IMR-90 (cell line): ENCODE data around the gene SLC39A8. TPM values are rescaled to one million over a fixed set of nuclear protein-coding genes. Genes with fewer than 3 reads are reported as not detected.

ENCODE experiments used
- ATAC-seq: fragments of 200-7000 bp; cut with Tn5 transposase; 2 replicates; pipeline ENCODE4 v1.9.1; 2020; ENCODE audit warnings: low read depth, mild to moderate bottlenecking, moderate library complexity
- BruUV-seq: library from RNA; stranded (reverse); fragments of 400-500 nt; replicated peaks from 2 replicates; lab custom pipeline; 2021; lab: Mats Ljungman, UMichigan
- CTCF ChIA-PET: fragments of 300-600 bp; formaldehyde crosslinking; extraction: SDS; loops from one replicate; lab custom pipeline; 2021; ENCODE audit warnings: antibody characterized with exemption; lab: Yijun Ruan, JAX
- POLR2A ChIA-PET: fragments of 300-600 bp; sonication (Branson Sonifier 250); formaldehyde crosslinking; loops from one replicate; lab custom pipeline; 2022; ENCODE audit warnings: antibody characterized with exemption; ENCODE audit not compliant: unreplicated experiment; lab: Charles Lee
- DNase-seq: peaks from one replicate; pipeline ENCODE4 v3.0.0; 2013
- H2AFZ ChIP-seq: replicated peaks from 2 replicates; pipeline ENCODE3; 2013; ENCODE audit warnings: low read length, mild to moderate bottlenecking; ENCODE audit not compliant: poor library complexity
- H2AK5ac ChIP-seq: 2 replicates; pipeline ENCODE4 v1.6.1; 2013; ENCODE audit warnings: low read depth, low read length, inconsistent platforms
- H2AK9ac ChIP-seq: replicated peaks from 2 replicates; pipeline ENCODE3; 2013; ENCODE audit warnings: mild to moderate bottlenecking, low read depth, low read length, moderate library complexity; ENCODE audit not compliant: poor library complexity
- H2BK120ac ChIP-seq: 2 replicates; pipeline ENCODE4 v1.6.1; 2013; ENCODE audit warnings: low read depth, low read length, inconsistent platforms
- H2BK15ac ChIP-seq: 3 replicates; pipeline ENCODE4 v1.6.1; 2013; ENCODE audit warnings: low read depth, low read length, inconsistent platforms
- H2BK20ac ChIP-seq: 2 replicates; pipeline ENCODE4 v1.6.1; 2013; ENCODE audit warnings: low read depth, mild to moderate bottlenecking, inconsistent platforms, low read length, moderate library complexity
- H2BK5ac ChIP-seq: 2 replicates; pipeline ENCODE4 v1.6.1; 2013; ENCODE audit warnings: mild to moderate bottlenecking, low read depth, low read length, inconsistent platforms; ENCODE audit not compliant: poor library complexity, severe bottlenecking
- H3K14ac ChIP-seq: replicated peaks from 2 replicates; pipeline ENCODE4 v1.6.1; 2013; ENCODE audit warnings: low read depth, low read length, inconsistent platforms
- H3K18ac ChIP-seq: 2 replicates; pipeline ENCODE4 v1.6.1; 2013; ENCODE audit warnings: low read depth, low read length, control low read depth
- H3K23ac ChIP-seq: 2 replicates; pipeline ENCODE4 v1.6.1; 2013; ENCODE audit warnings: low read depth, low read length, inconsistent platforms
- H3K27ac ChIP-seq: 2 replicates; pipeline ENCODE4 v1.5.1; 2013; ENCODE audit warnings: mild to moderate bottlenecking, control low read depth, low read length; ENCODE audit not compliant: insufficient read depth
- H3K27me3 ChIP-seq: 2 replicates; pipeline ENCODE4 v1.6.1; 2013; ENCODE audit warnings: low read length; ENCODE audit not compliant: control insufficient read depth, insufficient read depth
- H3K36me3 ChIP-seq: 2 replicates; pipeline ENCODE4 v1.6.1; 2013; ENCODE audit warnings: low read length, mixed read lengths; ENCODE audit not compliant: control insufficient read depth, insufficient read depth
- H3K4ac ChIP-seq: 2 replicates; pipeline ENCODE4 v1.6.1; 2013; ENCODE audit warnings: low read depth, low read length, inconsistent platforms
- H3K4me1 ChIP-seq: 2 replicates; pipeline ENCODE4 v1.6.1; 2013; ENCODE audit warnings: low read length, mixed read lengths; ENCODE audit not compliant: control insufficient read depth, insufficient read depth
- H3K4me2 ChIP-seq: 2 replicates; pipeline ENCODE4 v1.6.1; 2013; ENCODE audit warnings: low read depth, mild to moderate bottlenecking, control low read depth, low read length, moderate library complexity
- H3K4me3 ChIP-seq: 2 replicates; pipeline ENCODE4 v1.5.1; 2013; ENCODE audit warnings: low read depth, mild to moderate bottlenecking, control low read depth, low read length, moderate library complexity; ENCODE audit not compliant: insufficient read depth
- H3K56ac ChIP-seq: 2 replicates; pipeline ENCODE4 v1.6.1; 2013; ENCODE audit warnings: low read length, inconsistent platforms; ENCODE audit not compliant: insufficient read depth; ENCODE audit errors: extremely low read depth
- H3K79me1 ChIP-seq, 2 experiments: 2 replicates each; pipeline ENCODE4 v1.6.1; 2013; ENCODE audit warnings: low read length in 2 of 2, inconsistent platforms in 1 of 2, low read depth in 1 of 2
- H3K9ac ChIP-seq: 2 replicates; pipeline ENCODE4 v1.6.1; 2013; ENCODE audit warnings: low read depth, low read length, control low read depth
- H3K9me1 ChIP-seq: 2 replicates; pipeline ENCODE4 v1.6.1; 2013; ENCODE audit warnings: low read length, inconsistent platforms; ENCODE audit not compliant: insufficient read depth
- H3K9me3 ChIP-seq: 2 replicates; pipeline ENCODE4 v1.6.1; 2013; ENCODE audit warnings: low read length; ENCODE audit not compliant: control insufficient read depth, insufficient read depth
- H4K20me1 ChIP-seq: 2 replicates; pipeline ENCODE4 v1.6.1; 2013; ENCODE audit warnings: low read length, inconsistent platforms; ENCODE audit not compliant: insufficient read depth
- H4K5ac ChIP-seq: 2 replicates; pipeline ENCODE4 v1.6.1; 2013; ENCODE audit warnings: mild to moderate bottlenecking, low read depth, low read length, control low read depth
- H4K8ac ChIP-seq, 2 experiments: 2 replicates each; pipeline ENCODE4 v1.6.1; 2013; ENCODE audit warnings: low read depth in 2 of 2, low read length in 2 of 2, control low read depth in 1 of 2, inconsistent platforms in 1 of 2
- H4K91ac ChIP-seq: 2 replicates; pipeline ENCODE4 v1.6.1; 2013; ENCODE audit warnings: low read depth, low read length, inconsistent platforms; ENCODE audit not compliant: insufficient read depth
- CTCF ChIP-seq: conservative IDR thresholded peaks from 2 replicates; pipeline ENCODE4 v1.5.1; 2012; ENCODE audit warnings: mild to moderate bottlenecking, low read depth, low read length, improper control_type of control experiment
- RAD21 ChIP-seq: IDR thresholded peaks from 2 replicates; pipeline ENCODE4 v1.6.1; 2012; ENCODE audit warnings: low read length, improper control_type of control experiment
- SMC3 ChIP-seq: fragments of 150-350 bp; IDR thresholded peaks from 2 replicates; pipeline ENCODE4 v1.6.1; 2016; ENCODE audit warnings: low read depth, mild to moderate bottlenecking, antibody characterized with exemption, low read length, moderate library complexity
- USF2 ChIP-seq: fragments of 150-350 bp; IDR thresholded peaks from 2 replicates; pipeline ENCODE4 v1.6.1; 2017; ENCODE audit warnings: mild to moderate bottlenecking, antibody characterized with exemption, low read length, low read depth
- WGBS, 2 experiments: methylation state at CpG; one replicate each; pipeline versions ENCODE4 v1.1.5 to v1.1.7; 2013; ENCODE audit warnings: missing lambda C conversion rate in 2 of 2; ENCODE audit not compliant: insufficient read length in 1 of 2; ENCODE audit errors: extremely low coverage in 2 of 2; 5-methylcytosine and 5-hydroxymethylcytosine counted together
- dilution Hi-C: fragments of 300-500 bp; cut with HindIII; formaldehyde crosslinking; loops from one replicate; pipeline ENCODE4 v1.14.3; 2018; ENCODE audit warnings: low sequenced_read_pairs; ENCODE audit not compliant: unreplicated experiment
- in situ Hi-C: fragments of 300-500 bp; cut with MboI; formaldehyde crosslinking; loops from 3 replicates; pipeline ENCODE4 v1.14.3; 2019; ENCODE audit warnings: low sequenced_read_pairs, inconsistent platforms, mixed read lengths
- intact Hi-C: fragments of 100-400 bp; cut with micrococcal nuclease; formaldehyde crosslinking; loops from 2 replicates; pipeline ENCODE4 v1.10.0; 2022
- polyA plus RNA-seq, 3 experiments: library from polyadenylated mRNA; depleted of rRNA; stranded (reverse); fragments of >200 nt; gene quantifications; 2 replicates each; pipeline ENCODE4 v1.2.3, GENCODE V29; 2012; ENCODE audit warnings: low replicate concordance in 1 of 3
- total RNA-seq: library from RNA; depleted of rRNA; stranded (reverse); fragments of >200 nt; gene quantifications from 2 replicates; pipeline ENCODE4 v1.2.3, GENCODE V29; 2012

The SLC39A8 gene
- total and polyA plus RNA-seq, 2 of the 4 experiments (the other 2 are of a cell fraction): 0.05 to 0.18 TPM

- no peak overlapping the region for H2BK20ac ChIP-seq
- no peaks in the 10 kb centered on the region for H3K79me1 ChIP-seq
- DNase-seq (peak; percentile 11), ATAC-seq (peak; percentile 75)
- no peak overlapping the region for H4K91ac ChIP-seq
- H3K23ac ChIP-seq: no peak overlapping the region
- H2BK120ac ChIP-seq: no peak overlapping the region
- dilution Hi-C loops: no loop called here
- intact Hi-C loops: no loop called here
- H2AK5ac ChIP-seq: no peak overlapping the region
- H4K5ac ChIP-seq: no peak overlapping the region
- no peaks in the 10 kb centered on the region for H3K36me3 ChIP-seq
- H3K4me2 ChIP-seq: no peak overlapping the region
- no peak overlapping the region for H3K18ac ChIP-seq
- no peaks in the 10 kb centered on the region for H3K9me1 ChIP-seq
- no peaks in the 10 kb centered on the region for H3K27me3 ChIP-seq
- no peak overlapping the region for H3K14ac ChIP-seq
- H3K56ac ChIP-seq: no peak overlapping the region
- H3K4ac ChIP-seq: no peak overlapping the region
- peak overlapping the region; percentile 35 for H2AFZ ChIP-seq
- ChIA-PET CTCF (no interaction called here), POLR2A (no interaction called here)
- WGBS, 2 experiments: no CpG with 5 or more reads among the region's 4 CpGs
- H2BK15ac ChIP-seq: no peak overlapping the region
- no peak overlapping the region for H2AK9ac ChIP-seq
- H3K4me1 ChIP-seq: no peaks in the 10 kb centered on the region
- no peak overlapping the region for H3K9ac ChIP-seq
- no peaks in the 10 kb centered on the region for H3K9me3 ChIP-seq
- H3K4me3 ChIP-seq: no peak overlapping the region
- H2BK5ac ChIP-seq: no peak overlapping the region
- in situ Hi-C loops: no loop called here
- H3K27ac ChIP-seq: no peak overlapping the region
- H4K20me1 ChIP-seq: no peaks in the 10 kb centered on the region
- H4K8ac ChIP-seq: no peak overlapping the region
- no TSS peak for BruUV-seq
- TF ChIP-seq SMC3: 0 out of 2 replicates have a peak, but pooled peaks have one; percentile 19
- no peak for TF ChIP-seq USF2
- TF ChIP-seq RAD21: peak; percentile 43
- TF ChIP-seq CTCF: peak; percentile 43
Observed at GRCh38 chr4:102299354-102300107, 45.8 kb downstream of the SLC39A8 start.
